HUES6 (cell line): ENCODE results near the gene CCL28.
"Not testable (repeated sequence)": the region's sequence is repeated elsewhere in the genome, so short reads cannot be mapped to it uniquely, and the experiment has no call there.

ENCODE experiments used
- H3K27ac ChIP-seq: 2 replicates; pipeline ENCODE4 v1.7.0; 2013; ENCODE audit warnings: low read depth, mild to moderate bottlenecking, low read length, inconsistent platforms
- H3K27me3 ChIP-seq: 2 replicates; pipeline ENCODE4 v1.6.1; 2013; ENCODE audit warnings: low read length; ENCODE audit not compliant: control insufficient read depth, insufficient read depth
- H3K36me3 ChIP-seq: 2 replicates; pipeline ENCODE4 v1.6.1; 2013; ENCODE audit warnings: low read length; ENCODE audit not compliant: control insufficient read depth, insufficient read depth
- H3K4me1 ChIP-seq: 2 replicates; pipeline ENCODE4 v1.6.1; 2013; ENCODE audit warnings: low read length; ENCODE audit not compliant: control insufficient read depth, insufficient read depth
- H3K4me3 ChIP-seq: 2 replicates; pipeline ENCODE4 v1.5.1; 2013; ENCODE audit warnings: low read depth, low read length
- H3K9ac ChIP-seq: one replicate; pipeline ENCODE4 v1.6.1; 2013; ENCODE audit warnings: mild to moderate bottlenecking, low read length
- H3K9me3 ChIP-seq: 2 replicates; pipeline ENCODE4 v1.6.1; 2013; ENCODE audit warnings: low read depth, low read length; ENCODE audit not compliant: control insufficient read depth, insufficient read depth

The CCL28 gene

GRCh38 chr5:43369651-43370050 lies 42.5 kb downstream of the CCL28 start:
- Histone ChIP-seq H3K9me3 (peaks cover 34% of the 10 kb centered on the region), H3K36me3 (no peaks in the 10 kb centered on the region), H3K27me3 (no peaks in the 10 kb centered on the region), H3K4me1 (no peaks in the 10 kb centered on the region), H3K4me3 (no peak overlapping the region), H3K9ac (no peak overlapping the region), H3K27ac (no peak overlapping the region)

- Histone ChIP-seq H3K9ac (no peak overlapping the region), H3K36me3 (no peaks in the 10 kb centered on the region), H3K4me3 (no peak overlapping the region), H3K27me3 (no peaks in the 10 kb centered on the region), H3K4me1 (no peaks in the 10 kb centered on the region), H3K9me3 (peaks cover 34% of the 10 kb centered on the region), H3K27ac (no peak overlapping the region)
Measured at GRCh38 chr5:43367909-43368669, 44.1 kb downstream of the CCL28 start.

GRCh38 chr5:43367453-43367852 lies 44.7 kb downstream of the CCL28 start:
- H3K4me3 ChIP-seq = no peak overlapping the region
- H3K27me3 ChIP-seq = no peaks in the 10 kb centered on the region
- no peaks in the 10 kb centered on the region for H3K36me3 ChIP-seq
- H3K9me3 ChIP-seq = peaks cover 34% of the 10 kb centered on the region
- H3K4me1 ChIP-seq = no peaks in the 10 kb centered on the region
- H3K27ac ChIP-seq = no peak overlapping the region
- no peak overlapping the region for H3K9ac ChIP-seq

GRCh38 chr5:43366680-43367246 lies 45.4 kb downstream of the CCL28 start:
- not testable (repeated sequence) for H3K4me3 ChIP-seq, H3K27ac ChIP-seq, H3K9ac ChIP-seq, H3K36me3 ChIP-seq, H3K4me1 ChIP-seq, H3K27me3 ChIP-seq
- peaks cover 34% of the 10 kb centered on the region for H3K9me3 ChIP-seq

GRCh38 chr5:43365155-43365554 lies 47.0 kb downstream of the CCL28 start:
- not testable (repeated sequence) for H3K4me1 ChIP-seq, H3K27me3 ChIP-seq, H3K9ac ChIP-seq, H3K4me3 ChIP-seq, H3K27ac ChIP-seq, H3K36me3 ChIP-seq
- H3K9me3 ChIP-seq = peaks cover 37% of the 10 kb centered on the region

- peaks cover 40% of the 10 kb centered on the region for H3K9me3 ChIP-seq
- no peaks in the 10 kb centered on the region for H3K27me3 ChIP-seq
- H3K4me3 ChIP-seq = no peak overlapping the region
- H3K9ac ChIP-seq = no peak overlapping the region
- H3K4me1 ChIP-seq = no peaks in the 10 kb centered on the region
- H3K36me3 ChIP-seq = no peaks in the 10 kb centered on the region
- no peak overlapping the region for H3K27ac ChIP-seq
Measured at GRCh38 chr5:43363445-43364152, 48.6 kb downstream of the CCL28 start.

GRCh38 chr5:43362725-43363435 lies 49.3 kb downstream of the CCL28 start:
- Histone ChIP-seq H3K27me3 (no peaks in the 10 kb centered on the region), H3K4me3 (no peak overlapping the region), H3K27ac (no peak overlapping the region), H3K4me1 (no peaks in the 10 kb centered on the region), H3K9me3 (peaks cover 33% of the 10 kb centered on the region), H3K36me3 (no peaks in the 10 kb centered on the region), H3K9ac (no peak overlapping the region)

GRCh38 chr5:43358726-43359125 lies 53.5 kb downstream of the CCL28 start:
- Histone ChIP-seq H3K9ac (no peak overlapping the region), H3K36me3 (no peaks in the 10 kb centered on the region), H3K4me3 (no peak overlapping the region), H3K27ac (no peak overlapping the region), H3K27me3 (no peaks in the 10 kb centered on the region), H3K4me1 (no peaks in the 10 kb centered on the region), H3K9me3 (peaks cover 17% of the 10 kb centered on the region)

GRCh38 chr5:43358301-43358700 lies 53.9 kb downstream of the CCL28 start:
- H3K9ac ChIP-seq = no peak overlapping the region
- no peaks in the 10 kb centered on the region for H3K27me3 ChIP-seq
- H3K36me3 ChIP-seq = no peaks in the 10 kb centered on the region
- no peaks in the 10 kb centered on the region for H3K4me1 ChIP-seq
- H3K9me3 ChIP-seq = peaks cover 17% of the 10 kb centered on the region
- no peak overlapping the region for H3K27ac ChIP-seq
- H3K4me3 ChIP-seq = no peak overlapping the region

- Histone ChIP-seq H3K27me3 (no peaks in the 10 kb centered on the region), H3K4me1 (no peaks in the 10 kb centered on the region), H3K4me3 (no peak overlapping the region), H3K9ac (no peak overlapping the region), H3K27ac (no peak overlapping the region), H3K9me3 (peaks cover 17% of the 10 kb centered on the region), H3K36me3 (no peaks in the 10 kb centered on the region)
Measured at GRCh38 chr5:43357878-43358281, 54.3 kb downstream of the CCL28 start.

- Histone ChIP-seq H3K4me3 (no peak overlapping the region), H3K9me3 (peaks cover 17% of the 10 kb centered on the region), H3K9ac (no peak overlapping the region), H3K36me3 (no peaks in the 10 kb centered on the region), H3K27ac (no peak overlapping the region), H3K4me1 (no peaks in the 10 kb centered on the region), H3K27me3 (no peaks in the 10 kb centered on the region)
Measured at GRCh38 chr5:43357067-43357466, 55.1 kb downstream of the CCL28 start.
